Neural cell (in vitro differentiated cells): ENCODE measurements around the gene ARMC9. TPM values are rescaled to one million over a fixed set of nuclear protein-coding genes. Genes with fewer than 3 reads are reported as not detected.

Experiments used
- H2AFZ ChIP-seq: fragments of 200-600, 300-800 bp; sonication (generic), shearing (Covaris generic); 2 replicates; pipeline ENCODE4 v1.6.0; 2014; ENCODE audit warnings: low read depth, mild to moderate bottlenecking, antibody characterized with exemption, low read length, moderate library complexity
- H3F3A ChIP-seq: fragments of 200-600 bp; shearing (Covaris generic); 2 replicates; pipeline ENCODE4 v1.6.1; 2016; ENCODE audit warnings: mild to moderate bottlenecking, moderate library complexity, mixed read lengths, antibody characterized with exemption, low read length; ENCODE audit not compliant: insufficient read depth, poor library complexity, severe bottlenecking
- H3K27ac ChIP-seq: fragments of 200-600, 300-800 bp; sonication (generic), shearing (Covaris generic); 2 replicates; pipeline ENCODE4 v1.5.1; 2014; ENCODE audit warnings: mild to moderate bottlenecking, low read length, moderate library complexity
- H3K27me3 ChIP-seq: fragments of 300-800, 200-600 bp; sonication (generic), shearing (Covaris generic); 2 replicates; pipeline ENCODE4 v1.6.0; 2014; ENCODE audit warnings: mild to moderate bottlenecking, low read depth, low read length, moderate library complexity; ENCODE audit not compliant: insufficient read depth
- H3K36me3 ChIP-seq: fragments of 300-800, 200-600 bp; sonication (generic), shearing (Covaris generic); 2 replicates; pipeline ENCODE4 v1.5.1; 2014; ENCODE audit warnings: mild to moderate bottlenecking, antibody characterized with exemption, low read length, moderate library complexity; ENCODE audit not compliant: insufficient read depth
- H3K4me2 ChIP-seq: fragments of 300-800, 200-600 bp; sonication (generic), shearing (Covaris generic); 2 replicates; pipeline ENCODE4 v1.6.0; 2014; ENCODE audit warnings: mild to moderate bottlenecking, low read length
- H3K4me3 ChIP-seq: fragments of 300-800, 200-600 bp; sonication (generic), shearing (Covaris generic); 2 replicates; pipeline ENCODE4 v1.5.1; 2014; ENCODE audit warnings: mild to moderate bottlenecking, low read length, moderate library complexity
- H3K79me2 ChIP-seq: fragments of 200-600 bp; shearing (Covaris generic); replicated peaks from 2 replicates; pipeline ENCODE4 v1.6.0; 2014; ENCODE audit warnings: mild to moderate bottlenecking, low read length, moderate library complexity; ENCODE audit not compliant: insufficient read depth
- H3K9ac ChIP-seq: fragments of 300-800, 200-600 bp; sonication (generic), shearing (Covaris generic); 2 replicates; pipeline ENCODE4 v1.6.1; 2016; ENCODE audit warnings: mild to moderate bottlenecking, low read length, mixed read lengths
- H3K9me2 ChIP-seq: fragments of 200-600 bp; shearing (Covaris generic); 2 replicates; pipeline ENCODE4 v1.6.1; 2016; ENCODE audit warnings: mild to moderate bottlenecking, low read length, mixed read lengths; ENCODE audit not compliant: insufficient read depth
- H3K9me3 ChIP-seq: fragments of 200-600, 300-800 bp; sonication (generic), shearing (Covaris generic); 2 replicates; pipeline ENCODE4 v1.6.1; 2016; ENCODE audit warnings: mild to moderate bottlenecking, mixed run types, low read length, moderate library complexity, mixed read lengths
- H4K20me1 ChIP-seq: fragments of 200-600 bp; shearing (Covaris generic); 2 replicates; pipeline ENCODE4 v1.6.1; 2016; ENCODE audit warnings: mild to moderate bottlenecking, mixed run types; ENCODE audit not compliant: insufficient read depth
- CTCF ChIP-seq: fragments of 450-650 bp; IDR thresholded peaks from 2 replicates; pipeline ENCODE4 v1.5.1; 2014; ENCODE audit warnings: antibody characterized with exemption, mild to moderate bottlenecking, moderate library complexity; ENCODE audit not compliant: poor library complexity, severe bottlenecking
- EP300 ChIP-seq: fragments of 450-650 bp; conservative IDR thresholded peaks from 2 replicates; pipeline ENCODE4 v1.6.1; 2014; ENCODE audit warnings: antibody characterized with exemption, mild to moderate bottlenecking, moderate library complexity; ENCODE audit not compliant: poor library complexity, severe bottlenecking
- EZH2 ChIP-seq: fragments of 200-600, 300-800 bp; shearing (Covaris generic), sonication (generic); IDR thresholded peaks from 2 replicates; pipeline ENCODE4 v1.6.1; 2014; ENCODE audit warnings: antibody characterized with exemption, low read length, borderline replicate concordance, mild to moderate bottlenecking; ENCODE audit not compliant: insufficient read depth, poor library complexity, severe bottlenecking
- MXI1 ChIP-seq: fragments of 450-650 bp; conservative IDR thresholded peaks from 2 replicates; pipeline ENCODE4 v1.6.1; 2014; ENCODE audit warnings: antibody characterized with exemption, mild to moderate bottlenecking; ENCODE audit not compliant: poor library complexity, severe bottlenecking
- POLR2AphosphoS5 ChIP-seq: IDR thresholded peaks from 2 replicates; pipeline ENCODE4 v1.6.1; 2012
- RAD21 ChIP-seq: fragments of 450-650 bp; conservative IDR thresholded peaks from 2 replicates; pipeline ENCODE4 v1.6.1; 2014; ENCODE audit warnings: antibody characterized with exemption, mild to moderate bottlenecking, moderate library complexity
- REST ChIP-seq: IDR thresholded peaks from 2 replicates; pipeline ENCODE4 v1.6.1; 2012; ENCODE audit warnings: borderline replicate concordance
- SMC3 ChIP-seq: fragments of 450-650 bp; conservative IDR thresholded peaks from 2 replicates; pipeline ENCODE4 v1.6.1; 2014; ENCODE audit warnings: antibody characterized with exemption, mild to moderate bottlenecking, moderate library complexity; ENCODE audit not compliant: poor library complexity
- TAF1 ChIP-seq: IDR thresholded peaks from 2 replicates; pipeline ENCODE4 v1.6.1; 2012; ENCODE audit warnings: low read depth
- polyA plus RNA-seq: library from polyadenylated mRNA; depleted of rRNA; stranded (reverse); fragments of >200 nt; gene quantifications from 2 replicates; pipeline ENCODE4 v1.2.3, GENCODE V29; 2014

The ARMC9 gene
- polyA plus RNA-seq, 1 donor from 2014 or later, result 13.9 TPM

GRCh38 chr2:231371430-231372054 is 173.1 kb downstream of the ARMC9 start:
- H3F3A ChIP-seq, result no peaks in the 10 kb centered on the region
- H3K9ac ChIP-seq, result no peak overlapping the region
- H3K27ac ChIP-seq, result no peak overlapping the region
- H3K27me3 ChIP-seq, result no peaks in the 10 kb centered on the region
- no peak overlapping the region for H3K4me2 ChIP-seq
- no peaks in the 10 kb centered on the region for H4K20me1 ChIP-seq
- H3K36me3 ChIP-seq, result no peaks in the 10 kb centered on the region
- H2AFZ ChIP-seq, result no peak overlapping the region
- H3K79me2 ChIP-seq, result no peaks in the 10 kb centered on the region
- no peaks in the 10 kb centered on the region for H3K9me3 ChIP-seq
- H3K9me2 ChIP-seq, result no peaks in the 10 kb centered on the region
- TF ChIP-seq EZH2, result no peak
- TF ChIP-seq TAF1, result no peak
- no peak overlapping the region for H3K4me3 ChIP-seq

- Histone ChIP-seq H3F3A (no peaks in the 10 kb centered on the region), H3K4me2 (no peak overlapping the region), H3K9me3 (no peaks in the 10 kb centered on the region), H3K79me2 (no peaks in the 10 kb centered on the region), H2AFZ (no peak overlapping the region), H3K9me2 (no peaks in the 10 kb centered on the region), H4K20me1 (no peaks in the 10 kb centered on the region), H3K9ac (no peak overlapping the region), H3K4me3 (no peak overlapping the region), H3K27me3 (no peaks in the 10 kb centered on the region), H3K27ac (no peak overlapping the region), H3K36me3 (no peaks in the 10 kb centered on the region)
- no peak for TF ChIP-seq CTCF
- TF ChIP-seq EP300, result no peak
- TF ChIP-seq TAF1, result no peak
- no peak for TF ChIP-seq RAD21
- no peak for TF ChIP-seq EZH2
- no peak for TF ChIP-seq POLR2AphosphoS5
- no peak for TF ChIP-seq REST
- no peak for TF ChIP-seq MXI1
- no peak for TF ChIP-seq SMC3
Observed at GRCh38 chr2:231372326-231372725, 173.9 kb downstream of the ARMC9 start.
